ENCODE data around the gene SP100.
"Not testable (repeated sequence)": the region's sequence is repeated elsewhere in the genome, so short reads cannot be mapped to it uniquely, and the experiment has no call there.

Gene SP100

GRCh38 chr2:230434677-230435324 lies 18.8 kb downstream of the SP100 start:
- H3K27ac Mint-ChIP-seq: peak overlapping the region; percentile 6

GRCh38 chr2:230435431-230435830 lies 19.4 kb downstream of the SP100 start:
- no peak overlapping the region for H3K4me3 Mint-ChIP-seq
- H3K4me1 Mint-ChIP-seq (ENCODE audit: low read depth): peaks cover 46% of the 10 kb centered on the region
- H3K36me3 Mint-ChIP-seq (ENCODE audit: low read depth): peaks cover 70% of the 10 kb centered on the region
- no peaks in the 10 kb centered on the region for H3K27me3 Mint-ChIP-seq (ENCODE audit: low read depth)
- peaks cover 18% of the 10 kb centered on the region for H3K9me3 Mint-ChIP-seq
- H3K27ac Mint-ChIP-seq: no peak overlapping the region

More at GRCh38 chr2:230434677-230435324, 18.8 kb downstream of the SP100 start:
- H3K4me3 Mint-ChIP-seq: no peak overlapping the region
- H3K36me3 Mint-ChIP-seq (ENCODE audit: low read depth): peaks cover 72% of the 10 kb centered on the region
- H3K4me1 Mint-ChIP-seq (ENCODE audit: low read depth): peaks cover 49% of the 10 kb centered on the region
- peaks cover 18% of the 10 kb centered on the region for H3K9me3 Mint-ChIP-seq
- no peaks in the 10 kb centered on the region for H3K27me3 Mint-ChIP-seq (ENCODE audit: low read depth)

- Mint-ChIP-seq H3K27ac (peak overlapping the region; percentile 86), H3K36me3 (ENCODE audit: low read depth) (peaks cover 67% of the 10 kb centered on the region), H3K4me1 (ENCODE audit: low read depth) (peaks cover 46% of the 10 kb centered on the region), H3K9me3 (peaks cover 14% of the 10 kb centered on the region), H3K4me3 (peak overlapping the region; percentile 81)
- H3K27me3 Mint-ChIP-seq (ENCODE audit: low read depth): not testable (repeated sequence)
These were observed 23.1 kb downstream of the SP100 start for GRCh38 chr2:230439121-230439520.

- Mint-ChIP-seq H3K27me3 (ENCODE audit: low read depth) (no peaks in the 10 kb centered on the region), H3K4me3 (peak overlapping the region; percentile 81), H3K36me3 (ENCODE audit: low read depth) (peaks cover 66% of the 10 kb centered on the region), H3K27ac (peak overlapping the region; percentile 86), H3K9me3 (peaks cover 10% of the 10 kb centered on the region), H3K4me1 (ENCODE audit: low read depth) (peaks cover 43% of the 10 kb centered on the region)
These were observed 23.6 kb downstream of the SP100 start for GRCh38 chr2:230439590-230439989.

- H3K4me1 Mint-ChIP-seq (ENCODE audit: low read depth): peaks cover 40% of the 10 kb centered on the region
- peak overlapping the region; percentile 45 for H3K4me3 Mint-ChIP-seq
- H3K36me3 Mint-ChIP-seq (ENCODE audit: low read depth): peaks cover 58% of the 10 kb centered on the region
- H3K9me3 Mint-ChIP-seq: peaks cover 2% of the 10 kb centered on the region
- no peaks in the 10 kb centered on the region for H3K27me3 Mint-ChIP-seq (ENCODE audit: low read depth)
- H3K27ac Mint-ChIP-seq: peak overlapping the region; percentile 70
These were observed 25.4 kb downstream of the SP100 start for GRCh38 chr2:230441227-230441897.

- Mint-ChIP-seq H3K9me3 (no peaks in the 10 kb centered on the region), H3K4me1 (ENCODE audit: low read depth) (peaks cover 62% of the 10 kb centered on the region), H3K4me3 (no peak overlapping the region), H3K27ac (no peak overlapping the region), H3K36me3 (ENCODE audit: low read depth) (peaks cover 64% of the 10 kb centered on the region), H3K27me3 (ENCODE audit: low read depth) (no peaks in the 10 kb centered on the region)
These were observed 27.5 kb downstream of the SP100 start for GRCh38 chr2:230443541-230443940.

- H3K4me3 Mint-ChIP-seq: no peak overlapping the region
- H3K27ac Mint-ChIP-seq: no peak overlapping the region
- no peaks in the 10 kb centered on the region for H3K27me3 Mint-ChIP-seq (ENCODE audit: low read depth)
- H3K4me1 Mint-ChIP-seq (ENCODE audit: low read depth): peaks cover 63% of the 10 kb centered on the region
- peaks cover 65% of the 10 kb centered on the region for H3K36me3 Mint-ChIP-seq (ENCODE audit: low read depth)
- no peaks in the 10 kb centered on the region for H3K9me3 Mint-ChIP-seq
These were observed 28.8 kb downstream of the SP100 start for GRCh38 chr2:230444832-230445231.

GRCh38 chr2:230447036-230447435 lies 31.0 kb downstream of the SP100 start:
- Mint-ChIP-seq H3K4me3 (no peak overlapping the region), H3K4me1 (ENCODE audit: low read depth) (peaks cover 62% of the 10 kb centered on the region), H3K27ac (peak overlapping the region; percentile 95), H3K27me3 (ENCODE audit: low read depth) (no peaks in the 10 kb centered on the region), H3K9me3 (no peaks in the 10 kb centered on the region), H3K36me3 (ENCODE audit: low read depth) (peaks cover 72% of the 10 kb centered on the region)

GRCh38 chr2:230447455-230448451 lies 31.8 kb downstream of the SP100 start:
- Mint-ChIP-seq H3K27ac (peak overlapping the region; percentile 95), H3K4me1 (ENCODE audit: low read depth) (peaks cover 63% of the 10 kb centered on the region), H3K36me3 (ENCODE audit: low read depth) (peaks cover 77% of the 10 kb centered on the region), H3K27me3 (ENCODE audit: low read depth) (no peaks in the 10 kb centered on the region), H3K4me3 (peak overlapping the region; percentile 69), H3K9me3 (no peaks in the 10 kb centered on the region)

GRCh38 chr2:230449901-230450467 lies 34.0 kb downstream of the SP100 start:
- H3K4me1 Mint-ChIP-seq (ENCODE audit: low read depth): peaks cover 67% of the 10 kb centered on the region
- H3K36me3 Mint-ChIP-seq (ENCODE audit: low read depth): peaks cover 84% of the 10 kb centered on the region
- no peak overlapping the region for H3K27ac Mint-ChIP-seq

GRCh38 chr2:230453006-230453405 lies 37.0 kb downstream of the SP100 start:
- no peaks in the 10 kb centered on the region for H3K27me3 Mint-ChIP-seq (ENCODE audit: low read depth)
- peaks cover 87% of the 10 kb centered on the region for H3K36me3 Mint-ChIP-seq (ENCODE audit: low read depth)
- no peak overlapping the region for H3K27ac Mint-ChIP-seq

More at GRCh38 chr2:230449901-230450467, 34.0 kb downstream of the SP100 start:
- Mint-ChIP-seq H3K9me3 (no peaks in the 10 kb centered on the region), H3K27me3 (ENCODE audit: low read depth) (no peaks in the 10 kb centered on the region), H3K4me3 (no peak overlapping the region)

GRCh38 chr2:230455005-230455684 lies 39.1 kb downstream of the SP100 start:
- Mint-ChIP-seq H3K4me1 (ENCODE audit: low read depth) (peaks cover 70% of the 10 kb centered on the region), H3K4me3 (no peak overlapping the region), H3K27me3 (ENCODE audit: low read depth) (no peaks in the 10 kb centered on the region), H3K9me3 (peaks cover 15% of the 10 kb centered on the region), H3K27ac (peak overlapping the region; percentile 28), H3K36me3 (ENCODE audit: low read depth) (peaks cover 92% of the 10 kb centered on the region)

More at GRCh38 chr2:230453006-230453405, 37.0 kb downstream of the SP100 start:
- Mint-ChIP-seq H3K4me1 (ENCODE audit: low read depth) (peaks cover 69% of the 10 kb centered on the region), H3K4me3 (no peak overlapping the region), H3K9me3 (peaks cover 15% of the 10 kb centered on the region)

GRCh38 chr2:230457073-230457768 lies 41.2 kb downstream of the SP100 start:
- Mint-ChIP-seq H3K27me3 (ENCODE audit: low read depth) (no peaks in the 10 kb centered on the region), H3K9me3 (peaks cover 15% of the 10 kb centered on the region), H3K36me3 (ENCODE audit: low read depth) (peaks cover 84% of the 10 kb centered on the region), H3K4me1 (ENCODE audit: low read depth) (peaks cover 63% of the 10 kb centered on the region), H3K27ac (peak overlapping the region; percentile 53), H3K4me3 (peak overlapping the region; percentile 19)
